ENCODE data around the gene GPR89A.
"Not testable (repeated sequence)": the region's sequence is repeated elsewhere in the genome, so short reads cannot be mapped to it uniquely, and the experiment has no call there.

The GPR89A gene

GRCh38 chr1:145688328-145688727 lies 80.5 kb downstream of the GPR89A start:
- no peak for DNase-seq

- no peak for DNase-seq
These were observed 81.1 kb downstream of the GPR89A start for GRCh38 chr1:145688924-145689323.

GRCh38 chr1:145689922-145690321 lies 82.1 kb downstream of the GPR89A start:
- DNase-seq = no peak

GRCh38 chr1:145690587-145691558 lies 83.1 kb downstream of the GPR89A start:
- DNase-seq = peak in 2 of 5 experiments; percentile 47 to 87

GRCh38 chr1:145692785-145693443 lies 85.1 kb downstream of the GPR89A start:
- no peak for DNase-seq

GRCh38 chr1:145695821-145696629 lies 88.2 kb downstream of the GPR89A start:
- DNase-seq = no peak

- DNase-seq = no peak
These were observed 88.8 kb downstream of the GPR89A start for GRCh38 chr1:145696630-145696960.

GRCh38 chr1:145701306-145701862 lies 93.6 kb downstream of the GPR89A start:
- DNase-seq = no peak

- no peak for DNase-seq
These were observed 94.3 kb downstream of the GPR89A start for GRCh38 chr1:145702052-145702451.

GRCh38 chr1:145702826-145703225 lies 95.0 kb downstream of the GPR89A start:
- DNase-seq = no peak

GRCh38 chr1:145705622-145706021 lies 97.8 kb downstream of the GPR89A start:
- no peak for DNase-seq

GRCh38 chr1:145706086-145706664 lies 98.4 kb downstream of the GPR89A start:
- no peak for DNase-seq

- DNase-seq = no peak
These were observed 99.5 kb downstream of the GPR89A start, which contains the start of gene PDZK1 for GRCh38 chr1:145707183-145707867. Gene PDZK1 (minus strand): TSS chr1:145707368. CDS start chr1:145688021, 19,347 bp downstream.

GRCh38 chr1:145708063-145708462 lies 100.3 kb downstream of the GPR89A start:
- no peak for DNase-seq

- no peak for DNase-seq
These were observed 102.7 kb downstream of the GPR89A start for GRCh38 chr1:145710291-145711027.

GRCh38 chr1:145711213-145711651 lies 103.4 kb downstream of the GPR89A start:
- no peak for DNase-seq

- DNase-seq = no peak
These were observed 106.8 kb downstream of the GPR89A start for GRCh38 chr1:145714524-145715111.

- DNase-seq = peak in 1 of 5 experiments; percentile 68
These were observed 109.0 kb downstream of the GPR89A start for GRCh38 chr1:145716641-145717345.

- no peak for DNase-seq
These were observed 110.0 kb downstream of the GPR89A start for GRCh38 chr1:145717833-145718232.

- DNase-seq = not testable (repeated sequence)
These were observed 110.7 kb downstream of the GPR89A start for GRCh38 chr1:145718465-145718864.
